GM21360 (cell line): Measurements from ENCODE around the gene ADCYAP1.

Experiments
- ATAC-seq: cut with Tn5 transposase; IDR thresholded peaks from one replicate; pipeline ENCODE4 v1.9.1; 2021; ENCODE audit warnings: mild to moderate bottlenecking, moderate library complexity; ENCODE audit not compliant: unreplicated experiment

ADCYAP1 gene

DNA sequence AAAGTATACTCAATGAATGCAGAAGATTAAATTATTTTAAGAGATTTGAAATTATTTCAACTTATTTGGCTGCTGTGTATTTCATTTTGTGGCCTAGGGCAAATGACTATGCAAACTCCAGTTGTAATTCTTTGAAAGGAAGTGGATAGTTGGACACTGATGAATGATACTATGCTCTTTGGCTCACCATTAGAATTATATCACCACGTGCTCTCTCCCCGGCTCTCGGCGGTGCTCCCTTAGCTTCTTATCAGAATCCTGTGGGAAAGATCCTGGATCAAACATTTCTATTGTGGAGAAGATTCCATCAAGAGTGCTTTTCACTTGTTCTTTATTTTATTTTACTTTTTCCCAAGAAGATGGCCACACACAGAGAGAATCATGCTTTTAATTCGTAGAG is 55.2 kb downstream of the ADCYAP1 start:
- ATAC-seq, result no peak
